LNCaP clone FGC (cell line): Measurements from ENCODE around the gene LRP8.

Source experiments
- DNase-seq: peaks from one replicate; pipeline ENCODE4 v3.0.0-alpha.2; 2011; ENCODE audit warnings: low read depth
- H3K4me3 ChIP-seq: 2 replicates; pipeline ENCODE4 v1.5.1; 2011; ENCODE audit warnings: mild to moderate bottlenecking, low read depth, low read length, control low read depth
- CTCF ChIP-seq: IDR thresholded peaks from 2 replicates; pipeline ENCODE4 v1.5.1; 2012; ENCODE audit warnings: mild to moderate bottlenecking; ENCODE audit not compliant: control insufficient read depth, insufficient read depth; ENCODE audit errors: extremely low read depth

The LRP8 gene

GRCh38 chr1:53349968-53350852 is 22.3 kb upstream of the LRP8 start:
- DNase-seq, result no peak
- TF ChIP-seq CTCF, result no peak
- H3K4me3 ChIP-seq, result no peak overlapping the region

- no peak for TF ChIP-seq CTCF
- no peak overlapping the region for H3K4me3 ChIP-seq
- no peak for DNase-seq
Observed at GRCh38 chr1:53349369-53349835, 21.5 kb upstream of the LRP8 start.

- no peak for TF ChIP-seq CTCF
- no peak overlapping the region for H3K4me3 ChIP-seq
- no peak for DNase-seq
Observed at GRCh38 chr1:53348486-53349368, 20.9 kb upstream of the LRP8 start.

- DNase-seq, result no peak
- H3K4me3 ChIP-seq, result no peak overlapping the region
- TF ChIP-seq CTCF, result no peak
Observed at GRCh38 chr1:53346814-53347176, 18.9 kb upstream of the LRP8 start.

GRCh38 chr1:53345996-53346813 is 18.3 kb upstream of the LRP8 start:
- TF ChIP-seq CTCF, result no peak
- no peak overlapping the region for H3K4me3 ChIP-seq
- no peak for DNase-seq
